ENCODE measurements around the gene SLC15A1. TPM values are rescaled to one million over a fixed set of nuclear protein-coding genes. Genes with fewer than 3 reads are reported as not detected.

SLC15A1 gene
- polyA plus RNA-seq, 2 of the 4 experiments (the other 2 are of a cell fraction): 0.04 to 0.09 TPM

GRCh38 chr13:98772794-98773452 is 20.5 kb upstream of the SLC15A1 start:
- no peak for TF ChIP-seq BCL3 (IDR thresholded peaks at IDR 0.05)
- no peak for TF ChIP-seq ESRRA (IDR thresholded peaks at IDR 0.05; ENCODE audit: borderline replicate concordance, low read length)
- no peak for TF ChIP-seq HOXB13 (CRISPR knock-in tag; IDR thresholded peaks at IDR 0.05; ENCODE audit: low read depth)
- no peak for TF ChIP-seq GATA3 (IDR thresholded peaks at IDR 0.05; ENCODE audit: borderline replicate concordance)
- ChIA-PET POLR2A (no interaction called here), CTCF (no interaction called here)
- peak overlapping the region; percentile 27 to 98; a peak in 4 of 6 replicates for H3K27ac ChIP-seq
- H3K4me1 ChIP-seq: peaks cover 17% of the 10 kb centered on the region
- FAIRE-seq: no peak
- H3K9me3 ChIP-seq: no peaks in the 10 kb centered on the region
- H3K4me3 ChIP-seq: no peak overlapping the region
- DNase-seq (ENCODE audit: low read depth in 1 of 2, low spot score in 1 of 2): no peak
- WGBS (ENCODE audit: missing lambda C conversion rate): 81% methylated on average over 10 of the region's 12 CpGs
- ATAC-seq: no peak
- H3K4me2 ChIP-seq: no peak overlapping the region

- 89% methylated on average over 16 of the region's 16 CpGs for WGBS (ENCODE audit: missing lambda C conversion rate)
- ATAC-seq (no peak), DNase-seq (ENCODE audit: low read depth in 1 of 2, low spot score in 1 of 2) (no peak), FAIRE-seq (no peak)
- peak overlapping the region in 1 of 2 experiments; percentile 98; a peak in 3 of 6 replicates for H3K27ac ChIP-seq
- TF ChIP-seq ZC3H11A (IDR thresholded peaks at IDR 0.05) (no peak), SMC3 (IDR thresholded peaks at IDR 0.05) (no peak), RNF2 (IDR thresholded peaks at IDR 0.05; ENCODE audit: borderline replicate concordance, low read depth) (no peak), HMGXB4 (CRISPR knock-in tag; IDR thresholded peaks at IDR 0.05; ENCODE audit: borderline replicate concordance) (no peak), POLR2A (IDR thresholded peaks at IDR 0.05; ENCODE audit: low read length) (no peak), E2F6 (IDR thresholded peaks at IDR 0.05; ENCODE audit: borderline replicate concordance, low read depth) (no peak), HOXB5 (CRISPR knock-in tag; IDR thresholded peaks at IDR 0.05) (no peak), ESRRA (IDR thresholded peaks at IDR 0.05; ENCODE audit: borderline replicate concordance, low read length) (no peak), RARB (CRISPR knock-in tag; IDR thresholded peaks at IDR 0.05) (no peak)
- ChIA-PET CTCF (no interaction called here), POLR2A (no interaction called here)
- no peaks in the 10 kb centered on the region for H3K9me3 ChIP-seq
- H3K4me1 ChIP-seq: peaks cover 17% of the 10 kb centered on the region
- no peak overlapping the region for H3K4me2 ChIP-seq
- H3K4me3 ChIP-seq: no peak overlapping the region
Measured at GRCh38 chr13:98771838-98772611, 19.6 kb upstream of the SLC15A1 start.

GRCh38 chr13:98769736-98770135 is 17.3 kb upstream of the SLC15A1 start:
- 81% methylated on average over 7 of the region's 7 CpGs for WGBS (ENCODE audit: missing lambda C conversion rate)
- FAIRE-seq (no peak), DNase-seq (ENCODE audit: low read depth in 1 of 2, low spot score in 1 of 2) (no peak), ATAC-seq (no peak)
- H3K9me3 ChIP-seq: no peaks in the 10 kb centered on the region
- ChIA-PET POLR2A (no interaction called here), CTCF (interaction anchor here (1.0 to 1.2 kb wide), 2 partner anchors 69 to 117 kb away, joined by 3 read pairs; no protein-coding TSS in a partner anchor)
- H3K4me1 ChIP-seq: no peaks in the 10 kb centered on the region
- no peak overlapping the region for H3K4me3 ChIP-seq
- H3K4me2 ChIP-seq: no peak overlapping the region
- H3K27ac ChIP-seq: no peak overlapping the region
- TF ChIP-seq ZFP36 (IDR thresholded peaks at IDR 0.05; ENCODE audit: borderline replicate concordance, partially characterized antibody) (no peak), HOXB13 (CRISPR knock-in tag; IDR thresholded peaks at IDR 0.05; ENCODE audit: low read depth) (no peak), KDM1A (IDR thresholded peaks at IDR 0.05; ENCODE audit: low read depth) (no peak), PBX3 (IDR thresholded peaks at IDR 0.05) (no peak), FOSL2 (IDR thresholded peaks at IDR 0.05) (no peak), FOSL2 (CRISPR knock-in tag; IDR thresholded peaks at IDR 0.05) (no peak), KDM5A (IDR thresholded peaks at IDR 0.05) (no peak), HDAC2 (IDR thresholded peaks at IDR 0.05) (no peak), RAD21 (conservative IDR thresholded peaks at IDR 0.05 in 1 of 2, IDR thresholded peaks at IDR 0.05 in 1 of 2) (no peak), EHMT2 (IDR thresholded peaks at IDR 0.05; ENCODE audit: low read depth) (no peak), POLR2AphosphoS2 (conservative IDR thresholded peaks at IDR 0.05; ENCODE audit: low read length) (no peak), HMGXB4 (CRISPR knock-in tag; IDR thresholded peaks at IDR 0.05; ENCODE audit: borderline replicate concordance) (no peak), RFX5 (IDR thresholded peaks at IDR 0.05) (no peak), ATOH8 (CRISPR knock-in tag; IDR thresholded peaks at IDR 0.05; ENCODE audit: low read depth) (no peak), MYC (IDR thresholded peaks at IDR 0.05; ENCODE audit: borderline replicate concordance, low read length) (no peak), CBX8 (IDR thresholded peaks at IDR 0.05) (no peak)

Measured in A549 (cell line).